Measurements from ENCODE around the gene MTHFD1L.

Gene MTHFD1L

GRCh38 chr6:150880336-150880735, 14.8 kb downstream of the MTHFD1L start:
- Histone ChIP-seq H3K27me3 (no peaks in the 10 kb centered on the region), H3K4me3 (ENCODE audit: low read depth in 1 of 2, low read length in 1 of 2) (no peak overlapping the region), H3K4me1 (ENCODE audit: control insufficient read depth in 1 of 2, insufficient read depth in 1 of 2, low read depth in 1 of 2, low read length in 1 of 2) (peaks cover 13 to 15% of the 10 kb centered on the region in 2 experiments), H3K9me3 (no peaks in the 10 kb centered on the region), H3K36me3 (no peaks in the 10 kb centered on the region), H3K27ac (no peak overlapping the region)
- no peak for TF ChIP-seq CTCF (IDR thresholded peaks at IDR 0.05)

- H3K27ac ChIP-seq, result no peak overlapping the region
- TF ChIP-seq CTCF (IDR thresholded peaks at IDR 0.05), result no peak
- no peak overlapping the region for H3K4me3 ChIP-seq (ENCODE audit: low read depth in 1 of 2, low read length in 1 of 2)
- no peaks in the 10 kb centered on the region for H3K36me3 ChIP-seq
- no peaks in the 10 kb centered on the region for H3K9me3 ChIP-seq
- H3K4me1 ChIP-seq (ENCODE audit: control insufficient read depth in 1 of 2, insufficient read depth in 1 of 2, low read depth in 1 of 2, low read length in 1 of 2), result no peaks in the 10 kb centered on the region
- no peaks in the 10 kb centered on the region for H3K27me3 ChIP-seq
Observed at GRCh38 chr6:150881911-150882481, 16.5 kb downstream of the MTHFD1L start.

GRCh38 chr6:150883521-150883920, 18.0 kb downstream of the MTHFD1L start:
- H3K27ac ChIP-seq, result no peak overlapping the region
- no peak for TF ChIP-seq CTCF (IDR thresholded peaks at IDR 0.05)
- no peaks in the 10 kb centered on the region for H3K4me1 ChIP-seq (ENCODE audit: control insufficient read depth in 1 of 2, insufficient read depth in 1 of 2, low read depth in 1 of 2, low read length in 1 of 2)
- no peaks in the 10 kb centered on the region for H3K27me3 ChIP-seq
- no peaks in the 10 kb centered on the region for H3K9me3 ChIP-seq
- H3K36me3 ChIP-seq, result no peaks in the 10 kb centered on the region
- no peak overlapping the region for H3K4me3 ChIP-seq (ENCODE audit: low read depth in 1 of 2, low read length in 1 of 2)

- no peaks in the 10 kb centered on the region for H3K36me3 ChIP-seq
- H3K27me3 ChIP-seq, result no peaks in the 10 kb centered on the region
- H3K4me3 ChIP-seq (ENCODE audit: low read depth in 1 of 2, low read length in 1 of 2), result no peak overlapping the region
- no peaks in the 10 kb centered on the region for H3K4me1 ChIP-seq (ENCODE audit: control insufficient read depth in 1 of 2, insufficient read depth in 1 of 2, low read depth in 1 of 2, low read length in 1 of 2)
- H3K9me3 ChIP-seq, result no peaks in the 10 kb centered on the region
- no peak for TF ChIP-seq CTCF (IDR thresholded peaks at IDR 0.05)
- H3K27ac ChIP-seq, result no peak overlapping the region
Observed at GRCh38 chr6:150886155-150886554, 20.7 kb downstream of the MTHFD1L start.

GRCh38 chr6:150887978-150888563, 22.6 kb downstream of the MTHFD1L start:
- Histone ChIP-seq H3K4me3 (ENCODE audit: low read depth in 1 of 2, low read length in 1 of 2) (no peak overlapping the region), H3K9me3 (no peaks in the 10 kb centered on the region), H3K4me1 (ENCODE audit: control insufficient read depth in 1 of 2, insufficient read depth in 1 of 2, low read depth in 1 of 2, low read length in 1 of 2) (no peaks in the 10 kb centered on the region), H3K36me3 (no peaks in the 10 kb centered on the region), H3K27me3 (no peaks in the 10 kb centered on the region), H3K27ac (no peak overlapping the region)
- TF ChIP-seq CTCF (IDR thresholded peaks at IDR 0.05), result no peak

Data from neutrophil (primary cell).